Stimulated activated naive CD8-positive, alpha-beta T cell treated with anti-CD3 and anti-CD28 coated beads, Interleukin-15, amount 100 ng/mL, for 72 hours (primary cell): Measurements from ENCODE around the gene CECR2.
A peak's percentile ranks its signal among the peaks of the same experiment; 100 is the strongest.

ENCODE experiments used
- ATAC-seq: fragments of 150-1000 bp; cut with Tn5 transposase; 2 replicates; pipeline ENCODE4 v1.10.0; 2021; ENCODE audit warnings: mild to moderate bottlenecking, moderate library complexity
- DNase-seq, 2 donors: peaks; one replicate each; pipeline ENCODE4 v3.0.0; 2021 to 2022
- H3K27ac Mint-ChIP-seq, 2 donors: one replicate each; pipeline ENCODE4 v1.8.0; 2022; ENCODE audit warnings: mild to moderate bottlenecking in 2 of 2, mixed read lengths in 2 of 2, moderate library complexity in 2 of 2
- H3K27me3 Mint-ChIP-seq: one replicate; pipeline ENCODE4 v1.8.0; 2022; ENCODE audit warnings: mixed read lengths
- H3K4me1 Mint-ChIP-seq: one replicate; pipeline ENCODE4 v1.8.0; 2022; ENCODE audit warnings: mild to moderate bottlenecking, mixed read lengths
- H3K4me3 Mint-ChIP-seq, 2 donors: one replicate each; pipeline ENCODE4 v1.8.0; 2022; ENCODE audit warnings: mild to moderate bottlenecking in 2 of 2, mixed read lengths in 2 of 2, moderate library complexity in 1 of 2
- H3K9me3 Mint-ChIP-seq, 2 donors: one replicate each; pipeline ENCODE4 v1.8.0; 2022; ENCODE audit warnings: mixed read lengths in 2 of 2

CECR2 gene

DNA sequence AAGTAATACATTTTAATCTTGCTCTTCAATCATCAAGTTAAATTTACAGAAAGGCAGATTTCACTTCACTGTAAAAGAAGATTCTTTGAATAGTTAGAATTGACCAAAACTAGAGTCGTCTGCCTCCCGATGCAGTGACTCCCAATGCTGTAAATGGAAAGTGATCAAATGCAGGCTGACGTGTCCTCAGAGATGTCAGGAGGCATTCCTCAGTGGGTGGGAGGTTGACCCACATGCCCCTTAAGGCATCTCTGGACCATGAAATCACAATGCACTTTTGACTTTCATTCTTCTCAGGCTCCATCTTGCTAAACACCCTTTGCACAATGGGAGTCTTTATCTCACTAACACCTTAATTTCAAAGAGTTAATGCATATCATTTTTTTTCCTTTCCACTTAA, 19.0 kb upstream of the CECR2 start:
- Mint-ChIP-seq H3K9me3 (no peaks in the 10 kb centered on the region), H3K4me3 (no peak overlapping the region), H3K27ac (peak overlapping the region in 1 of 2 donors; percentile 28), H3K4me1 (no peaks in the 10 kb centered on the region), H3K27me3 (peaks cover 9% of the 10 kb centered on the region)
- ATAC-seq (no peak), DNase-seq (no peak)

DNA sequence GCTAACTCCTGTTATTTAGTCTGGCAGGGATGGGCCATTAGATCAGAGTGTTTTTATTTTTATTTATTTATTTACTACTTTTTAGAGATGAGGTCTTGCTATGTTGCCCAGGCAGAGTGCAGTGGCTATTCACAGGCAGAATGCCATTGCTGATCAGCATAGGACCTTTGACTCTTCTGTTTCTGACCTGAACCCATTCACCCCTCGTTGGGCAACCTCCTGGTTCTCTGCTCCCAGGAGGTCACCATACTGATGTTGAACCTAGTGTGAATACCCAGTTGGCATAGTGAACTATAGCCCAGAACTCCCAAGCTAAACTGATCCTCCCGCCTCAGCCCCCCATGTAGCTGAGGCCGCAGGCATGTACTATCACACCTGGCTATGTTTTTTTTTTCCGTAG, 16.5 kb upstream of the CECR2 start:
- H3K4me3 Mint-ChIP-seq = no peak overlapping the region
- no peak for ATAC-seq
- no peak overlapping the region for H3K27ac Mint-ChIP-seq
- DNase-seq = no peak
- no peaks in the 10 kb centered on the region for H3K9me3 Mint-ChIP-seq
- H3K4me1 Mint-ChIP-seq = no peaks in the 10 kb centered on the region
- H3K27me3 Mint-ChIP-seq = peaks cover 9% of the 10 kb centered on the region

DNA sequence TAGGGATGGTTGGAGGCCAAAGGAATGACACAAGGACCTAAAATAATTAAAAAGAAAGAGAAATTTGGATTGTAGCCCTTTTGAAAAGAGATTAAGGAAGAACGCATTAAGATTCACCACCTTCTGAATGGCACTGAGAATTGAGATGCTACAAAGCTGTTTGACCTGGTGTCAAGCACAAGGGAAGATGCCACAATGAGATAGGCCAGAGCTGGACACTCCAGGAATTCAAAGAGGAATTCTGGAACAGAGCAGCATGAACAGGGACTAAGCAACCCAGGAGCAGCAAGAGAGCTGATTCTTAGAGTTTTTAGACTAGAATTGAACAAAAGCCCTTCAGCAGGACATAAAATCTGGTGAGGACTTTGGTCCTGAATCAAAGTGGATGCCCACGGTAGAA, 11.6 kb upstream of the CECR2 start:
- H3K9me3 Mint-ChIP-seq = no peaks in the 10 kb centered on the region
- no peaks in the 10 kb centered on the region for H3K4me1 Mint-ChIP-seq
- H3K4me3 Mint-ChIP-seq = no peak overlapping the region
- H3K27me3 Mint-ChIP-seq = no peaks in the 10 kb centered on the region
- DNase-seq = no peak
- no peak overlapping the region for H3K27ac Mint-ChIP-seq
- ATAC-seq = no peak

DNA sequence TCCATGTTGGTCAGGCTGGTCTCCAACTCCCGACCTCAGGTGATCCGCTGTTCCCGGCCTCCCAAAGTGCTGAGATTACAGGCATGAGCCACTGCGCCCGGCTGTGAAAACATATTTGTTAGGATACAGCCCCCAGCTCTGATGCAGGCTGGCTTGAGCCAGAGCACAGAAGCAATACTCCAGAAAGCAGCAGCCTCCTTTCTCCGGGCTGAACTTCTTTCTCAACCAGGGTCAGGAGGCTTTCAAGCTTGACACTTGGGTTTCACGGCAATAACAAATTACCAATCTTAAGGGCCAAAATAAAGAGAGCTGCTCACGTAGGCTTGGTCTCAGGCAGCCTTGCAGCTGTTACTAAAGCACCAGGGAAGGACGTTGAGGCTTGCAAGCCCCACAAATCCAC, 10.8 kb upstream of the CECR2 start:
- no peak for DNase-seq
- Mint-ChIP-seq H3K9me3 (no peaks in the 10 kb centered on the region), H3K4me1 (no peaks in the 10 kb centered on the region), H3K4me3 (no peak overlapping the region), H3K27me3 (no peaks in the 10 kb centered on the region), H3K27ac (no peak overlapping the region)
- no peak for ATAC-seq

DNA sequence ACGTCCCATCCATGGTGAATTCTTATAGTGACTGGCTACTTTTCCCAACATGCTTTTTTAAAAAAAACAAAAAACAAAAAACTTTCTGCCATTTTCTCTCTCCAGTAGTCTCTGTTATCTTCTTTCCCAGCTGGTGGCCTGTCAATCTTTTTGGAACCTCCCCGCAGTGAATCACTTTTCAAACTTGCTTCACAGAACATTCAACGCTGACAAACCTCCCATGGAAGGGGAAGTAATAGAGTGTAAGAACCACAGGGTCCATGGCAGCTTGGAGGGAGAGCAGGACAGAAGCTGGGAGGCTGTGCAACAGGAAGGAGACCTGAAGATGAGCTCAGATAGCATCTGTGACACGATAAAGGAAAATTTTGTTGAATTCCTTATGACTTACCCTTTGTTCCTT, 9.8 kb upstream of the CECR2 start:
- Mint-ChIP-seq H3K4me3 (no peak overlapping the region), H3K9me3 (no peaks in the 10 kb centered on the region), H3K4me1 (no peaks in the 10 kb centered on the region), H3K27me3 (no peaks in the 10 kb centered on the region), H3K27ac (no peak overlapping the region)
- ATAC-seq (no peak), DNase-seq (no peak)

DNA sequence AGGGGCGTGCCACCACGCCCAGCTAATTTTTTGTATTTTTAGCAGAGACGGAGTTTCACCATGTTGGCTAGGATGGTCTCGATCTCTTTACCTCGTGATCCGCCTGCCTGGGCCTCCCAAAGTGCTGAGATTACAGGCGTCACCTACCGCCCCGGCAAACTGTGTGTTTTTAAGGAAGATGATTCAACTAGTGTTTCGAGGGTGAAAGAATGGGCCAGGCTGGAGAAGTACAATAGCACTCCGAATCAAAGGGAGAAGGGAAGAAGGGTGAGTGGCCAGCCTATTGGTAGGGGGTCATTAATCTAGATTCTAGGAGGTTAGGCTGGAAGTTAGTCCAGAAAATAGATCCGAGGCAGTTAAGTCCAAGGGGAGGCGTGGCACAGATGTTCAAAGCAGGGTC, 2.9 kb upstream of the CECR2 start:
- Mint-ChIP-seq H3K27ac (no peak overlapping the region), H3K4me3 (no peak overlapping the region), H3K4me1 (peaks cover 32% of the 10 kb centered on the region), H3K27me3 (peaks cover 44% of the 10 kb centered on the region), H3K9me3 (no peaks in the 10 kb centered on the region)
- ATAC-seq (no peak), DNase-seq (no peak)

DNA sequence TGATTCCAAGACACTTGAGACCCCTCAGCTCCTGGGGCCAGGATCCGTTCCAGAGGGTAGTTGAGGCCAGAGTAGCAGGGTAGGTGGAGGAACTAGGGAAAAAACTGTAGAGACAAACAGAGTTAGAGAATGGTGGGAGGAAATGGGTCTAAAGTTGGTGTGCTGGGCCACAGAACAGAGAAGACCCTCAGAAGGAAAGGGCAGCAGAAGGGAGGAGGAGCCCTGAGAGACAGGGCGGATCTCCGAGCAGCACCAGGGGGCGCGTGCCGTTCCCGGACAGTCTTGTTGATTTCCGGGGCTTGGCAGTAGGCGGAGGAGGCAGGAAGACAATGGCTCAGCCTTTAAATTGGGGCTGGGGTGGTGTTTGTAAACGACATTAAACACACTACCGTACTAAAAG, 2.4 kb upstream of the CECR2 start:
- peak; percentile 24 to 46 for DNase-seq
- Mint-ChIP-seq H3K4me1 (peaks cover 32% of the 10 kb centered on the region), H3K27me3 (peaks cover 49% of the 10 kb centered on the region), H3K4me3 (peak overlapping the region; percentile 16 to 44), H3K9me3 (no peaks in the 10 kb centered on the region), H3K27ac (peak overlapping the region in 1 of 2 donors; percentile 4)
- peak; percentile 65 for ATAC-seq

DNA sequence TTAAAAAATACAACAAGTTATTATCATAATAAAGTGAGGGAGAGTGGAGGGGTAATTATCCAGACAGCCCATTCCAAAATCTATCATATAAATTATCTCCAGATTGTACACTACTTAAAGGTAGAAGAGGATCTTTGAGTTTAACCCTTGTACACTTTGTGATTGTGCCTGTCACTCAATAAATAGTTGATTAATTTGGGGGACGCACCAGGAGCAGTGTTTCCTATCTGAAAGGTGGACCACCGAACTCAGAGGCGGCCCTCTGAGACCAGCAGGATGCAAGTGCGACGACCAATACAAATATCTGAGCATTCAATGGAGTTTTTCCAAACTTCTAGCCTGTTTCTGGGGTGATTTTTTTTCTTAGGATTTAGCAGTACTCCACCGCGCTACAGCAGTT, 1.1 kb upstream of the CECR2 start:
- no peak overlapping the region for H3K27ac Mint-ChIP-seq
- DNase-seq (no peak), ATAC-seq (no peak)
- peak overlapping the region; percentile 85 for H3K4me3 Mint-ChIP-seq
- H3K9me3 Mint-ChIP-seq = no peaks in the 10 kb centered on the region
- H3K27me3 Mint-ChIP-seq = peaks cover 54% of the 10 kb centered on the region
- H3K4me1 Mint-ChIP-seq = peaks cover 32% of the 10 kb centered on the region

DNA sequence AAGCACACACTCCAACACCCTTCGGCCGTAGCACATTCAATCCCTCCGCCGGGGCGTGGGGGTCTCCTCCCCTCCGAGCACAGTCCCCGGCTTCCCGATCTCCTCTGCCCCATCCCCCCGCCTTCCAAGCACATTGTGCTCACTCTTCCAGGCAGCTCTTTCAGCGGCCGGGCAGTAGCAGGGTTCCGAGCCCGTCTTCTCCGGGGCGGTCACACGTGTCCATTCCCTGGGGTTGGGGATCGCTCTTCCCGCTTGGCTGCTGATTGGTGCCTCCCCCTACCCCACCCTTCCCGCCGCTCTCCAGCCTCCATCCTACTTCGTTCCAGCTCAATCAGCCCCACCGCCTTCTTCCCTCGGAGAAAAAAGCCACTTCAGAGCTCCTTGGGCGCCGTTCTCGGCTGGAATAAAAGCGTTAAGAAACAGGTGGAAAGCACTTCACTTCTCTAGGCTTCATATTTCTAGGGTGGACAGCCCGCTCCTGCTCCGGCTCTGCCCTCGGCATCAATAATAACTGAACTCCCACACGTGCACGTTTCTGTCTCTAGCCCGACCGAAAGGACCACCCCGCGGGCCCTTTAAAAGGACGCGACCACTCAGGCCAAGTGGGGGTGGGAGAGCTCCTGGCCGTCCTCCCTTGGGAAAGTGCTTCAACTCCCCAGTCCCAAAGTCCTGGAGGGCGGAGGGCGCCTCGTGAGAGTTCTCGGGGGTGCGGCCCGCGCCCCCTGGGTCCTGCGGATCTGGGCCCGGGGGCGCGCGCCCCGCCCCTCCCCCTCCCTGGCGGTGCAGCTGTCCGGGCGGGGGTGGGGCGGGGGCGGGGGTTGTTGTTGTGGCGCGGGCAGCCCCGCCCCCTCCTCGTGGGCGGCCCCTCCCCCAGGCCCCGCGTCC, 464 bp upstream of the CECR2 start:
- DNase-seq = peak; percentile 17 to 22
- H3K27me3 Mint-ChIP-seq = peaks cover 54% of the 10 kb centered on the region
- ATAC-seq = peak; percentile 25
- H3K4me3 Mint-ChIP-seq = peak overlapping the region; percentile 85
- no peaks in the 10 kb centered on the region for H3K9me3 Mint-ChIP-seq
- H3K27ac Mint-ChIP-seq = no peak overlapping the region
- H3K4me1 Mint-ChIP-seq = peaks cover 32% of the 10 kb centered on the region

DNA sequence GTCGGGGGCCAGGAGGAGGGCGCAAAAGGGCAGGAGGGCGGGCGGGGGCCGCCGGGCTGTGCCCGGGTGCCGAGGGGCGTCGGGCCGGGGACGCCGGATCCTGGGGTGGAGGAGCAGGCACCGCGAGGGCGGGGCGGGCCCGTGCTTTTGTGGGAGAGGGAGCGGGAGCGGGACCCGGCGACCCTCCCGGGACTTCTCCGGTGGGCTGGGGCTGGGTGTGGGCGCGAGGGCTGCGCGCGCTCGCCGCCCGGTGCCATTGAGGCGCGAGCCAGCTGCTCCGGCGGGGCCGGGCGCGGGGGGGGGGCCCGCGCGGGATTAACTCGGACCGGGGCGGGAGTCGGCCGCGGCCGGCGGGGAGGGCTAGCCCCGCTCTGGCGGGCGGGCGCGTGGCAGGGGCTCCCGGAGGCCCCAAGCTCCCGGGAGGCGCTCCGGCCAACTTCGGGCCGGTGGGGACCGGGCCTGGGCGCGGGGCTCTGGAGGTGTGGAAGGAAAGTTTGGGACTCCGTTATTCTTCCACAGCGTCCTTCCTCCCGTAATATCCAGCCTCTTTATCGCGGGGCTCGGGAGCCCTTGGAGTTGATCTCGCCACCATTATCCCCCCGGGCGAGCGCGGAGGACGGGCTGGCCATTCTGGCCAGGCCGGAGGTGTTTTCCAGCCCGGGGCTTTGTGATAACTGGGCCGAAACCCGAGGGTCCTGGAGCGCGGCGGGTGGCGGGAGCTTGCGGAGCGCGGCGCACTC, 936 bp downstream of the CECR2 start:
- Mint-ChIP-seq H3K27ac (no peak overlapping the region), H3K4me3 (peak overlapping the region; percentile 49 to 75), H3K9me3 (no peaks in the 10 kb centered on the region), H3K27me3 (peaks cover 54% of the 10 kb centered on the region), H3K4me1 (peaks cover 32% of the 10 kb centered on the region)
- DNase-seq (no peak), ATAC-seq (no peak)

DNA sequence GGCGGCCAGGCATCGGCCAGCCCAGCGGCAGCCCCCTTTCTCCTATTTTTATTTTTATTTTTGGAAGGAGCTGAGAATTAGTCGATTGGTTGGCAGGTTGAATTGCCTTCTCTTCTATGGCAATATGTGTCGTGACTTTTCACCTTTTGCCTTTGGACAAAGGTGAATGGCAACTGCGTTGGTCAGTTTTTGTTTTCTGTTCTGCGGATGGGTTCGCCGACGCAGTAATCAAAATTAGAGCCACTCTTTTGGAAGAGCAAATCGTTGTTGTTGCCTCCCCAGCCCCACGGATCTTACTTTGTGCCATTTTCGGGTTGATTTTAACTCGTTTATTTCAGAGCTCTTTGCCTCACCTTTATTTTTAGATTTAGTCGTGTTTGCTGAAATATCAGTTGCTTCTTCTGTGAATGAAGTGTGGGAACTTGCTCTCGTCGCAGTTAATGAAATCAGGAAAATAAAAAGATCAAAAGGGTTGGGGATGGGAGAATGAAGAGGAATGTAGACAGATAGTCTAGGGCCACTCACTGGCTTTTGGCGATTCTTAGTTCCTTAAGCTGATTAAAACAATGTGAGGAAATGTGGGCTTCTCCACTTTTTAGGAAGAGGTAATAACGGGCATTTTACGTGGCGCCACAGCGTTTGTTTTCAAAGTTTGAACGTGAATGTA, 1.6 kb downstream of the CECR2 start:
- Mint-ChIP-seq H3K4me3 (peak overlapping the region; percentile 49 to 75), H3K4me1 (peaks cover 32% of the 10 kb centered on the region), H3K27me3 (peaks cover 54% of the 10 kb centered on the region), H3K27ac (no peak overlapping the region), H3K9me3 (no peaks in the 10 kb centered on the region)
- ATAC-seq = no peak
- DNase-seq = no peak

DNA sequence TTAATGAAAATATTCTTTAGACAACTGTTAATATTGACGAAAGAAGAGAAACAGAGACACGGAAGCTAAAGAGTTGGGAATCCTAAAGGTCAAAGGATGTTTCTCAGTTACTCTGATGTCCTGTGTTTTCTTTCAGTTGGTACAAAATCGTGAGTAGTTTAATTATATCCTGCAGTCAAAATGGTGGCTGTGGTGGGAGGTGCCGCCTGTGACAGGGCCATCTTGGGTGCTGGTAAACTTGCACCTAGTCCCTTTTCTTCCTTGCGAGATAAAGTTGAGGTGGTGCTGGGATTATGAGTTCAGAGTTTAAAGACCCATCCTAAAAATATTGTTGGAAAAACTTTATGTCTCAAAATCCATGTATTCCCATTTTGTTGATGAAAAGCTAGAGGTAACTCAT, 2.2 kb downstream of the CECR2 start:
- Mint-ChIP-seq H3K4me3 (no peak overlapping the region), H3K27ac (no peak overlapping the region), H3K4me1 (peaks cover 30% of the 10 kb centered on the region), H3K27me3 (peaks cover 48% of the 10 kb centered on the region), H3K9me3 (no peaks in the 10 kb centered on the region)
- no peak for ATAC-seq
- no peak for DNase-seq

DNA sequence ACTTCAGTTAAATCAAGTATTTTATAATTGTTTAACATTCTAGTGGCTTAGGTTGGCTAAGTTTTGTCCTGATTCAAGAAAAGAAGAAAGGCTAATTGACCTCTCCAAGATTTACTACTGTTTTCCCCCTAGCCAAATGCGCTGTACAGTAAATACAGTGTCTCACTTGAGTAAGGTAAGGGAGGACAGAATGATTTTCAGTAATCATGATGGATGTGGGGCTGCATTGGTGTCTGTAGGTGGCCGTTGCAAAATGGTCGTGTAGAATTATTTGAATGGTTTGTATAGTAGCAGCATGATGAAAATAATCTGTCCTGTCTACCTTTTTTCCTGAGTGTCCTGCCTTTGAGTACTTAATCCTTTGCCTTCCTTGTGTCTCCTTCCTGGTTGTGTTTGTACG, 4.6 kb downstream of the CECR2 start:
- H3K27ac Mint-ChIP-seq = no peak overlapping the region
- ATAC-seq (no peak), DNase-seq (no peak)
- no peaks in the 10 kb centered on the region for H3K9me3 Mint-ChIP-seq
- H3K4me3 Mint-ChIP-seq = no peak overlapping the region
- peaks cover 24% of the 10 kb centered on the region for H3K27me3 Mint-ChIP-seq
- H3K4me1 Mint-ChIP-seq = peaks cover 9% of the 10 kb centered on the region

DNA sequence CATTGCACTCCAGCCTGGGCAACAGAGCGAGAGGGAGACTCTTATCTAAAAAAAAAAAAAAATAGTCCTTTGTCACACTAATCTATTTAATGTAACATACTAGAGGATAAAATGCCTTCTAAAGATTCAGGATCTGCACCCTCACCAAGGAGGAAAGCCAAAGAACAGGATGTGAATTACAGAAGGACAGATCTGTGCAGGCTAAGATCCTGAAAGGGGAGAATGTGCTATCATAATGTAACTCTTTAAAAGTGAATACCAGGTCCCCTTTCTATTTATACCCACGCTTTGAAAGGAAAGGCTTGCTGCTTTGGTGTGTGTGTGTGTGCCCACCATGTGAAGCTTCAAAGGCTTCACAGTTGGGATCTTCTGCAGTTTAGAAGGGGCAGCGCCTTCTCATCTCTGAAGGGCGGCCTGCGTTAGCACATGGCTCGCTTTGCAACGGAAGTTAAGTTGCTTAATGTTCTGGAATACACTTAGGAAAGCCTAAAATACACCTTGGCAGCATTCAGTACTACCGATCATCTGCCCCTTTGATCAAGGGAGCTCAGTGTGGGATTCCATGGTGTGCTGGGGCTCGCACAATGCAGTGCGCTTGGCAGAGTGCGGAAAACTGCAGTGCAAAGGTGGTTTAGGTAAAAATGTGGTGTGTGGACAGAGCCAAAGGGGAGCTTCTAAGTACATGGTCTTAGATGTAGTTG, 6.8 kb downstream of the CECR2 start:
- no peak for ATAC-seq
- H3K4me3 Mint-ChIP-seq = no peak overlapping the region
- peaks cover 3% of the 10 kb centered on the region for H3K4me1 Mint-ChIP-seq
- no peak for DNase-seq
- no peak overlapping the region for H3K27ac Mint-ChIP-seq
- H3K27me3 Mint-ChIP-seq = peaks cover 20% of the 10 kb centered on the region
- H3K9me3 Mint-ChIP-seq = no peaks in the 10 kb centered on the region

DNA sequence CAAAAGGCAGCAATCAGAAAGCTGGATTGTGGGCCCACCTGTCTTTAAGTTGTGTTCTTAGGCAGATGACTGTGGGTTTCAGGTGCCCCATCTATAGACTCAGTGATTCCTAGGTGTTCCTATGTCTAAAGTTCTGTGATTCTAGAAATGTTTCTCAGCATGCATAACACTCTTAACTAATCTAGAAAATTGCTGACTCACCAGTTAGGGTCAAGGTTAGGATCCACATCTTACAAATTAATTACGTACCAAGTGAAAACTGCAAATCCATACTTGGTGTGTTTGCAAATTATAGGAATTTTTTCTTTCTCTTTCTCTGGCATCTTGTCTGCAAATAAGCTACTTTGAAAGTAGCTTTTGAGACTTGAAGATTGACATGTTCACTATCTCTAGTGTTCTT, 7.7 kb downstream of the CECR2 start:
- DNase-seq (no peak), ATAC-seq (no peak)
- Mint-ChIP-seq H3K4me1 (no peaks in the 10 kb centered on the region), H3K27ac (no peak overlapping the region), H3K9me3 (no peaks in the 10 kb centered on the region), H3K27me3 (peaks cover 19% of the 10 kb centered on the region), H3K4me3 (no peak overlapping the region)
